ENCODE data around the gene TEPSIN. TPM values are rescaled to one million over a fixed set of nuclear protein-coding genes. Genes with fewer than 3 reads are reported as not detected.

TEPSIN gene
- total RNA-seq, 2 donors from 2014 or later, result 30.0 to 45.0 TPM

GRCh38 chr17:81200695-81201580, 37.9 kb downstream of the TEPSIN start:
- peak; percentile 81 for DNase-seq
- Histone ChIP-seq H3K4me1 (ENCODE audit: control insufficient read depth, insufficient read depth, low read length) (no peaks in the 10 kb centered on the region), H3K36me3 (ENCODE audit: control insufficient read depth, insufficient read depth, low read length) (peaks cover 3% of the 10 kb centered on the region), H3K27ac (ENCODE audit: low read depth, low read length) (no peak overlapping the region), H3K4me3 (ENCODE audit: low read length) (no peak overlapping the region), H3K9ac (ENCODE audit: extremely low read depth, low read length, poor library complexity, severe bottlenecking) (no peak overlapping the region), H3K27me3 (ENCODE audit: control insufficient read depth, insufficient read depth, low read length, poor library complexity, severe bottlenecking) (no peaks in the 10 kb centered on the region), H3K9me3 (ENCODE audit: control insufficient read depth, low read length) (no peaks in the 10 kb centered on the region)
- Mint-ChIP-seq H3K27ac (no peak overlapping the region), H3K27me3 (ENCODE audit: insufficient read depth) (no peaks in the 10 kb centered on the region), H3K4me3 (no peak overlapping the region), H3K36me3 (ENCODE audit: low read depth) (peaks cover 19% of the 10 kb centered on the region), H3K9me3 (no peaks in the 10 kb centered on the region), H3K4me1 (no peaks in the 10 kb centered on the region)
- WGBS, 2 experiments (ENCODE audit: insufficient coverage in 1 of 2, insufficient read length in 1 of 2), result 93 to 97% methylated on average over 16 to 27 of the region's 27 CpGs
- TF ChIP-seq CTCF (conservative IDR thresholded peaks at IDR 0.05), result peak; percentile 70

- H3K9me3 ChIP-seq (ENCODE audit: control insufficient read depth, low read length), result no peaks in the 10 kb centered on the region
- H3K9ac ChIP-seq (ENCODE audit: extremely low read depth, low read length, poor library complexity, severe bottlenecking), result no peak overlapping the region
- Mint-ChIP-seq H3K9me3 (no peaks in the 10 kb centered on the region), H3K4me1 (no peaks in the 10 kb centered on the region), H3K27ac (no peak overlapping the region), H3K4me3 (no peak overlapping the region), H3K36me3 (ENCODE audit: low read depth) (peaks cover 19% of the 10 kb centered on the region), H3K27me3 (ENCODE audit: insufficient read depth) (no peaks in the 10 kb centered on the region)
- no peak for DNase-seq
- whole genome bisulfite sequencing, 2 experiments (ENCODE audit: insufficient coverage in 1 of 2, insufficient read length in 1 of 2), result 96 to 98% methylated on average over 17 to 18 of the region's 18 CpGs
- peaks cover 3% of the 10 kb centered on the region for H3K36me3 ChIP-seq (ENCODE audit: control insufficient read depth, insufficient read depth, low read length)
- TF ChIP-seq CTCF (conservative IDR thresholded peaks at IDR 0.05), result no peak
- no peak overlapping the region for H3K27ac ChIP-seq (ENCODE audit: low read depth, low read length)
- H3K4me3 ChIP-seq (ENCODE audit: low read length), result no peak overlapping the region
- no peaks in the 10 kb centered on the region for H3K27me3 ChIP-seq (ENCODE audit: control insufficient read depth, insufficient read depth, low read length, poor library complexity, severe bottlenecking)
- no peaks in the 10 kb centered on the region for H3K4me1 ChIP-seq (ENCODE audit: control insufficient read depth, insufficient read depth, low read length)
Measured at GRCh38 chr17:81200201-81200600, 38.7 kb downstream of the TEPSIN start.

GRCh38 chr17:81199482-81199830, 39.4 kb downstream of the TEPSIN start:
- Histone ChIP-seq H3K4me1 (ENCODE audit: control insufficient read depth, insufficient read depth, low read length) (no peaks in the 10 kb centered on the region), H3K4me3 (ENCODE audit: low read length) (no peak overlapping the region), H3K36me3 (ENCODE audit: control insufficient read depth, insufficient read depth, low read length) (peaks cover 3% of the 10 kb centered on the region), H3K27me3 (ENCODE audit: control insufficient read depth, insufficient read depth, low read length, poor library complexity, severe bottlenecking) (no peaks in the 10 kb centered on the region), H3K27ac (ENCODE audit: low read depth, low read length) (no peak overlapping the region), H3K9ac (ENCODE audit: extremely low read depth, low read length, poor library complexity, severe bottlenecking) (no peak overlapping the region), H3K9me3 (ENCODE audit: control insufficient read depth, low read length) (no peaks in the 10 kb centered on the region)
- H3K4me3 Mint-ChIP-seq, result no peak overlapping the region
- H3K27me3 Mint-ChIP-seq (ENCODE audit: insufficient read depth), result no peaks in the 10 kb centered on the region
- no peaks in the 10 kb centered on the region for H3K4me1 Mint-ChIP-seq
- no peak for DNase-seq
- 95 to 98% methylated on average over 15 to 18 of the region's 18 CpGs for WGBS, 2 experiments (ENCODE audit: insufficient coverage in 1 of 2, insufficient read length in 1 of 2)
- H3K27ac Mint-ChIP-seq, result no peak overlapping the region
- no peak for TF ChIP-seq CTCF (conservative IDR thresholded peaks at IDR 0.05)
- H3K9me3 Mint-ChIP-seq, result no peaks in the 10 kb centered on the region
- H3K36me3 Mint-ChIP-seq (ENCODE audit: low read depth), result peaks cover 19% of the 10 kb centered on the region

Measured in endodermal cell (in vitro differentiated cells).